GM19240 (cell line): ENCODE measurements around the gene FFAR3.
"Not testable (repeated sequence)": the region's sequence is repeated elsewhere in the genome, so short reads cannot be mapped to it uniquely, and the experiment has no call there.

Experiments used
- DNase-seq: peaks from one replicate; pipeline ENCODE4 v3.0.0; 2011; ENCODE audit warnings: low spot score; ENCODE audit not compliant: insufficient read length

The FFAR3 gene

GRCh38 chr19:35373492-35373891 is 15.2 kb downstream of the FFAR3 start:
- no peak for DNase-seq

- DNase-seq, result not testable (repeated sequence)
Observed at GRCh38 chr19:35374031-35374430, 15.8 kb downstream of the FFAR3 start.

- DNase-seq, result no peak
Observed at GRCh38 chr19:35375505-35376307, 17.4 kb downstream of the FFAR3 start.

- no peak for DNase-seq
Observed at GRCh38 chr19:35377656-35378055, 19.4 kb downstream of the FFAR3 start.

GRCh38 chr19:35378356-35378755 is 20.1 kb downstream of the FFAR3 start:
- no peak for DNase-seq

- not testable (repeated sequence) for DNase-seq
Observed at GRCh38 chr19:35379545-35379944, 21.3 kb downstream of the FFAR3 start.

GRCh38 chr19:35379992-35380391 is 21.7 kb downstream of the FFAR3 start:
- DNase-seq, result no peak

- DNase-seq, result no peak
Observed at GRCh38 chr19:35380450-35381124, 22.3 kb downstream of the FFAR3 start.

GRCh38 chr19:35381318-35381717 is 23.1 kb downstream of the FFAR3 start:
- DNase-seq, result no peak

- no peak for DNase-seq
Observed at GRCh38 chr19:35381926-35382325, 23.7 kb downstream of the FFAR3 start.

GRCh38 chr19:35383536-35383935 is 25.3 kb downstream of the FFAR3 start:
- DNase-seq, result no peak

- DNase-seq, result no peak
Observed at GRCh38 chr19:35388277-35389054, 30.2 kb downstream of the FFAR3 start.

- DNase-seq, result no peak
Observed at GRCh38 chr19:35389192-35389861, 31.1 kb downstream of the FFAR3 start.

- no peak for DNase-seq
Observed at GRCh38 chr19:35392742-35393715, 34.8 kb downstream of the FFAR3 start.

GRCh38 chr19:35395382-35396199 is 37.3 kb downstream of the FFAR3 start:
- no peak for DNase-seq

- DNase-seq, result no peak
Observed at GRCh38 chr19:35396240-35396885, 38.1 kb downstream of the FFAR3 start.

GRCh38 chr19:35397064-35397463 is 38.8 kb downstream of the FFAR3 start:
- no peak for DNase-seq

GRCh38 chr19:35398570-35398969 is 40.3 kb downstream of the FFAR3 start:
- DNase-seq, result no peak

GRCh38 chr19:35399231-35399630 is 41.0 kb downstream of the FFAR3 start:
- DNase-seq, result no peak
